HG03565 (cell line): ENCODE measurements around the gene GRIK2.
"Not testable (repeated sequence)": the region's sequence is repeated elsewhere in the genome, so short reads cannot be mapped to it uniquely, and the experiment has no call there.

Experiments used
- ATAC-seq: cut with Tn5 transposase; IDR thresholded peaks from one replicate; pipeline ENCODE4 v1.9.1; 2021; ENCODE audit warnings: mild to moderate bottlenecking, moderate library complexity; ENCODE audit not compliant: unreplicated experiment

Gene GRIK2

GRCh38 chr6:101980924-101981323 lies 587.4 kb downstream of the GRIK2 start:
- ATAC-seq = no peak

DNA sequence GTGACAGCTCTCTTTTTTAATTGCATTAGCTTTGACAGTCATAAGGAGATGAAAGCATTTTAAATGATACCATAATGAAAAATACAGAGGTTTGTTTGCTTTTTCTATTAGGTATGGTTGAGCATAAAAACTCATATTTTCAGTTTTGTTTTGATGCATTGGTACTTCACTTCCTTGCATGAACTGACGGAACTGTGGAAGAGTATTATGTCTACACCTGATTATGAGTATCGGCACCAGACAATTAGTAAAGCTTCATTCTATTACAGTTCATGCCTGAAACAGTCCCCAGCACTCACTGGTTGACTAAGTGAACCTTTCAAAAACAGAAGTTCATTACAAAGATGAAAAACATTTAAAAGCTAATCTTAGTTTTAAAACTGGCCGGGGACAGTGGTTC lies 593.0 kb downstream of the GRIK2 start:
- no peak for ATAC-seq

DNA sequence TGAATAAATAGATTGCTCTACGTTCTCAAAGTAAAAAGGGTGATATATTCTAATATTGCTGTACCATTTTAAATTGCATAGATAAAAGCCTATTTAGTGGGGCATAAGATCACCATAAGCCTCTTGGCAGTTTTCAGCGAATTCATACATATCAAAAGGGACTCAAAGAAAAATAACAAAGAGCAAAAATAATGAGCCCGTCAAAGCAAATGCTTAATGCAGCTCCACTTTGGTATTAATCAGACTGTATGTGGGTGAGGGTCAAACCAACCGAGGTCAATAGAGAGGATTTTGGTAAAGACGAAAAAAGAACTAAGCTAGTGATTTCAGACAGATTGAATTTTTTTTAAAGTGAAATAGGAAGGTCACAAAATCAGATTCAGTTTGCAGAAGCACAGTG lies 598.8 kb downstream of the GRIK2 start:
- ATAC-seq = no peak

DNA sequence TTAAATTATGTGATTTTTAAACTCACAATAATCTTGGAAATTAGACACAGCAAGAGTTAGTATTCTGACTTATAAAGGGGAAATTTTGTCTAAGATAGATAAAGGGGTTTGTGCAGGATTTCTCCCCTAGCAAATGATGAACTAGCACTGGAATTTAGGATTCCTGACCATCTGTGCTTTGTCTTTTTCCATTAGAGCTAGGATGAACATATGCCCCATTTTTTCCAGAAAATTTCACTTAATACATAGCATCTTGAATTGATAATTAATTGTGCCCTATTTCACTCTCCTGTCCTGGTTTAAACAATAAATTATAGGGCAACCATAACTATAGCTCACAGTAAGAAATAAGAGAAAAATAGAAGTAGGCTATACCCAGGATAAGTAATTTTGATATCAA lies 601.0 kb downstream of the GRIK2 start:
- no peak for ATAC-seq

- ATAC-seq = no peak
Observed at GRCh38 chr6:102015431-102015830, 621.9 kb downstream of the GRIK2 start.

- ATAC-seq = no peak
Observed at GRCh38 chr6:102022281-102022680, 628.8 kb downstream of the GRIK2 start.

- ATAC-seq = no peak
Observed at GRCh38 chr6:102022803-102023202, 629.3 kb downstream of the GRIK2 start.

- ATAC-seq = no peak
Observed at GRCh38 chr6:102023977-102024657, 630.6 kb downstream of the GRIK2 start.

GRCh38 chr6:102026649-102027048 lies 633.1 kb downstream of the GRIK2 start:
- ATAC-seq = no peak

DNA sequence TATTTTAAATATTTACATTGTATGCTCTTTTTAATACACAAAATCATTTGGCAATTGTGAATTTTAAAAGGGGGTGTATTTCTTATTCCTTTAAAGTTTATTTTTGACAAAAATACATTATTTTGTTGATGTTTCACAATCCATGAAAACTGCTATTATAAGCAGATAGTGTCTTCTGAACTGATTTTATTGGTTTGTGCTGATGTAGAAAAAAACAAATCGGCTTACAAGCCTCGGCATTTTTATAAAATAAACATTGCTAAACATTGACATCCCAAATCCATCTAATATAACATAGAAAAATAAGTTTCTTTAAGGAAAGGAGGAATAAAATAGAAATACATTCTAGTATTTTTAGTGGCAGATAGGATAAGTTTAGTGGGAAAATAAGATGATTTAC lies 634.7 kb downstream of the GRIK2 start:
- no peak for ATAC-seq

DNA sequence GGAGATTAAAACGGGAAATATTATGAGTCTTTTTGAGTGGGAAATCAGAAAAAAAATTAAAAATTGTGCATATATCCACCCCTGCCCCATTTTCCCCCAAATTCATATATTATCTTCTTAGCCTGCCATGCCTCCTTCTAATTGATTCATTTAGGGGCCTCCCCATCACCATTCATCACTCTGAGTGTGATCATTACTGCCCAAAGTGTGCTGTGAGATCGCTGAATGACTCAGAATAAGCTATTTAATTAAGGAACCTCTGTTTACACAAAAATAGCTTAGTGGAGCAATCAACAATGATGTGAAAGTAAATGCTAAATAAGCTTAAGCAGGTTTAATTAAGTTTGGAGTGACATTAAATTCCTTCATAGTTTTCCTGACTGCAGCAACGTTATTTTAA lies 645.5 kb downstream of the GRIK2 start:
- ATAC-seq = no peak

DNA sequence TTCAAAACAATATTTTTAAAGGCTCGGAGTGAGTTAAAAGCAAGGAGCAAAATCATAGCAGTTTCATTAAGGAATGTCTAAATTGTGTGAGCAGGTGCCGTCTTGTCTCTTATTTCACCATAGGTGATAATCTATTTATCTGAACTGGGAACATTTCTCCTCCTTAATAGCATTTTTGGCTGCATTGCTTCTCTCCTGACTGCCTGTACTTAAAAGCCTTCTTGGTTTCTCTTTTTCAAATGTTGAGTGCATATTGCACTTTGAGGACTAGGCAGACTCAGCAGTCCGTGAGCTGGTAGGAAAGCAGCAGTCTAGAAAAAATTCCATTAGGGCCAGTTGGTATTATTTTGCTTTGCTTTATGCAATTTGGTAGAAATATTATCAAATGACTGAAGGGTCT lies 645.9 kb downstream of the GRIK2 start:
- no peak for ATAC-seq

DNA sequence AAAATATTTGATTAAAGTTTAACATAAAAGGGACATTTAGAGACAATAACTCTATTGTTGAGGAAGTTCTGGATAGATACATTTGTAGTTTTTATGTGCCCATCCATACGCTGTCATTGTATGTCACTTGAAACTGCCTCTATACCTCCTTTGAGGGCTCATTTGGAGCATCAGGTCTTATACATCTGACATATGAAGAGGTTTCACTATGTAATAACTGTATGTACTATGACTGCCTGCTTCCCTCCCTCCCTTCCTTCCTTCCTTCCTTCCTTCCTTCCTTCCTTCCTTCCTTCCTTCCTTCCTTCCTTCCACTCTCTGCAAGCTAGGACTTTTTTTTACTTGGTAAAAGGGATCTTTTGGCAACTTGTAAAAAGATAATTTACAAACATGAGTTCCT lies 657.5 kb downstream of the GRIK2 start:
- ATAC-seq = no peak

- no peak for ATAC-seq
Observed at GRCh38 chr6:102051720-102052119, 658.2 kb downstream of the GRIK2 start.

DNA sequence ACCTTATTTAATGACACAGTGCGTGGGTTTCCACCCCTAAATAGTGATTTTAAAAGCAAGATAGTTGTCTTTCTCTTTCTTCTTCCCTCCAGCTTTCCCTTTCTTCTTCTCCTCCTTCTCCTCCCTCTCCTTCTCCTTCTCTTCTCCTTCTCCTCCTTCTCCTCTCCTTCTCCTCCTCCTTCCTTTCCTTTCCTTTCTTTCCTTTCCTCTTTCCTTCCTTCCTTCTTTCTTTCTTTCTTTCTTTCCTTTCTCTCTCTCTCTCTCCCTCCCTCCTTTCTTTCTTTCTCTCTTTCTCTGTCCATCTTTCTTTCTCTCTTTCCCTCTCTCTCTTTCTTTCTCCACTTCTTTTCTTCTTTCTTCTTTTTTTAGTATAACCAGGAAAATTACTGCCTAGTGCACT lies 670.6 kb downstream of the GRIK2 start:
- no peak for ATAC-seq

GRCh38 chr6:102066301-102066700 lies 672.8 kb downstream of the GRIK2 start:
- ATAC-seq = no peak

GRCh38 chr6:102068349-102068929 lies 674.9 kb downstream of the GRIK2 start:
- no peak for ATAC-seq

DNA sequence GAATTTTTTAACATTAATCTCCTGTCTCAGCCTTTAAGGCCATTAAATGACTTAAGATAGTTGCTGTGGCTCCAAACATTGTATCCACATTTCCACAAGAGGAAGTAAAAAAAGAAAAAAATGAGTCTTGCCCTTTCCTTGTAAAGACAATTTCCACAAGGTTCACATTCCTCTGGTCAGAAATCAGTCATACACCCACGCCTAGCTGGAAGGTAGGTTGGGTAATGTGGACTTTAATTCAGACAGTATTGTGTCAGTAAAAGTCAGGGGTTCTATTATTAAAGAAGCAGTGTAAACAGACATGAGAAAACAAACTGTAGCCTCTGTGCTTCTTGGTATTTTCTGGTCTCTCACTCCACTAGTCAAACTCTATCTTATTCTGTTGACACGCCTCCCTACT lies 682.0 kb downstream of the GRIK2 start:
- no peak for ATAC-seq

DNA sequence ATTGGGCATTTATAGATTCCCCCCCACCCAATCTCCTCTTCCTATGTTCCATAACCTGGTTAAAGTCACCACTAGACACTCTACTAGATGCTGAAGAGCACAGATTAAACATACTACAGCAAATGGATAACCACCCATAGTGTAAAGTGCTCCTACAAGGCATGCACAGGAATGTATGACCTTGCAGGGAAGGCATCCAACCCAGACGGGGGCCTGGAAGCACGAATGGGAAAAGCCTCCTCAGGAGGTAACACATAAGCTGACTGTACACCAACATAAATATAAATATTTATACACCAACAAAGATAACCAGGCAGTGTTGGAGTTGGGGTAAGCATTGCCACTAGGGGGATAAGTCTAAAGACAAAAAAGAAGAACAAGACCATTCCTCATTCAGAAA lies 691.7 kb downstream of the GRIK2 start:
- no peak for ATAC-seq

DNA sequence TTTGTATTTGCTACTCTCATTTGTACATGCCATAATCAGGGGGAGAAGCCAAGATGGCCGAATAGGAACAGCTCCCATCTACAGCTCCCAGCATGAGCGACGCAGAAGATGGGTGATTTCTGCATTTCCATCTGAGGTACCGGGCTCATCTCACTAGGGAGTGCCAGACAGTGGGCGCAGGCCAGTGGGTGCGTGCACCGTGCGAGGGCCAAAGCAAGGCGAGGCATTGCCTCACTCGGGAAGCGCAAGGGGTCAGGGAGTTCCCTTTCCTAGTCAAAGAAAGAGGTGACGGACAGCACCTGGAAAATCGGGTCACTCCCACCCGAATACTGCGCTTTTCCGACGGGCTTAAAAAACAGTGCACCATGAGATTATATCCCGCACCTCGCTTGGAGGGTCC lies 694.7 kb downstream of the GRIK2 start:
- ATAC-seq = not testable (repeated sequence)

- no peak for ATAC-seq
Observed at GRCh38 chr6:102114402-102114801, 720.9 kb downstream of the GRIK2 start.

GRCh38 chr6:102115911-102116310 lies 722.4 kb downstream of the GRIK2 start:
- ATAC-seq = no peak

DNA sequence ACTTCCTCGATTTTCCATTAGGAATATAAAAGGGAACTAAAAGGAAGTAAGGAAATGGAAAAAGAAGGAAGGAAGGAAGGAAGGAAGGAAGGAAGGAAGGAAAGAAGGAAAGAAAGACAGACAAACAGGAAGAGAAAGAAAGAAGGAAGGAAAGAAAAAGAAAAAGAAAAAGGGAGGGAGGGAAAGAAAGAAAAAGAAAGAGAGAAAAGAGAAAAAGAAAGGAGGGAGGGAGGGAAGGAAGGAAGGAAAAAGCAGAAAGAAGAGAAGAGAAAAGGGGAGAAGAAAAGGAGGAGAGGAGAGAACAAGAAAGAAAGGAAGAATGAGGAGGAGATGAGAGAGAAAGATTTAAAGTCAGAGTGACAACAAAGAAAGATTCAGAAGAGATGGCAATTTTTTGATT lies 724.5 kb downstream of the GRIK2 start:
- ATAC-seq = no peak
